WTC11 (cell line): ENCODE measurements around the gene METAP1. TPM values are rescaled to one million over a fixed set of nuclear protein-coding genes. Genes with fewer than 3 reads are reported as not detected.
A peak's percentile ranks its signal among the peaks of the same experiment; 100 is the strongest.

Experiments used
- ATAC-seq: fragments of 200-7000 bp; cut with Tn5 transposase; 2 replicates; pipeline ENCODE4 v1.10.0; 2021; ENCODE audit warnings: mild to moderate bottlenecking, moderate library complexity
- CTCF ChIA-PET: fragments of 300-600 bp; sonication (Branson Sonifier 250); formaldehyde crosslinking; loops from one replicate; lab custom pipeline; 2021; ENCODE audit warnings: antibody characterized with exemption; lab: Charles Lee
- POLR2A ChIA-PET: fragments of 350-600 bp; sonication (Branson Sonifier 250); formaldehyde crosslinking; loops from one replicate; lab custom pipeline; 2021; ENCODE audit warnings: antibody characterized with exemption; lab: Charles Lee
- DNase-seq: peaks from one replicate; pipeline ENCODE4 v3.0.0; 2021; ENCODE audit warnings: low spot score
- H3K27ac Mint-ChIP-seq: 2 replicates; pipeline ENCODE4 v1.8.0; 2021; ENCODE audit warnings: mixed read lengths
- H3K27me3 Mint-ChIP-seq: 2 replicates; pipeline ENCODE4 v1.8.0; 2021; ENCODE audit warnings: low read depth, mild to moderate bottlenecking, moderate library complexity, mixed read lengths
- H3K36me3 Mint-ChIP-seq: 2 replicates; pipeline ENCODE4 v1.8.0; 2021; ENCODE audit warnings: mixed read lengths
- H3K4me1 Mint-ChIP-seq: 2 replicates; pipeline ENCODE4 v1.8.0; 2022; ENCODE audit warnings: mixed read lengths
- H3K4me3 Mint-ChIP-seq: 2 replicates; pipeline ENCODE4 v1.8.0; 2021; ENCODE audit warnings: mild to moderate bottlenecking, moderate library complexity, mixed read lengths
- H3K9me3 Mint-ChIP-seq: 2 replicates; pipeline ENCODE4 v1.8.0; 2021; ENCODE audit warnings: mixed read lengths
- ARID4B ChIP-seq: sonication (generic); formaldehyde crosslinking; IDR thresholded peaks from 2 replicates; pipeline ENCODE4 v1.8.0; 2023; ENCODE audit warnings: missing genetic modification reagents, mild to moderate bottlenecking, borderline replicate concordance
- ATF3 ChIP-seq: sonication (generic); formaldehyde crosslinking; conservative IDR thresholded peaks from 2 replicates; pipeline ENCODE4 v1.8.1; 2022; ENCODE audit warnings: mild to moderate bottlenecking, missing genetic modification reagents
- CREM ChIP-seq: sonication (generic); formaldehyde crosslinking; IDR thresholded peaks from 2 replicates; pipeline ENCODE4 v1.8.1; 2022; ENCODE audit warnings: mild to moderate bottlenecking, missing genetic modification reagents, moderate library complexity
- E2F1 ChIP-seq: sonication (generic); formaldehyde crosslinking; IDR thresholded peaks from 2 replicates; pipeline ENCODE4 v1.8.0; 2022; ENCODE audit warnings: mild to moderate bottlenecking, missing genetic modification reagents
- ETV6 ChIP-seq: sonication (generic); formaldehyde crosslinking; IDR thresholded peaks from 2 replicates; pipeline ENCODE4 v1.8.1; 2022; ENCODE audit warnings: mild to moderate bottlenecking, missing genetic modification reagents
- IRF1 ChIP-seq: sonication (generic); formaldehyde crosslinking; IDR thresholded peaks from 2 replicates; pipeline ENCODE4 v1.8.0; 2023; ENCODE audit warnings: missing genetic modification reagents
- IRF2 ChIP-seq: sonication (generic); formaldehyde crosslinking; IDR thresholded peaks from 2 replicates; pipeline ENCODE4 v1.8.0; 2022; ENCODE audit warnings: low read depth, missing genetic modification reagents, borderline replicate concordance
- MLX ChIP-seq: sonication (generic); formaldehyde crosslinking; IDR thresholded peaks from 2 replicates; pipeline ENCODE4 v1.8.1; 2023; ENCODE audit warnings: mild to moderate bottlenecking, missing genetic modification reagents, moderate library complexity
- MYBL2 ChIP-seq: sonication (generic); formaldehyde crosslinking; IDR thresholded peaks from 2 replicates; pipeline ENCODE4 v1.8.1; 2023; ENCODE audit warnings: mild to moderate bottlenecking, moderate library complexity, missing genetic modification reagents
- TEAD4 ChIP-seq: sonication (generic); formaldehyde crosslinking; IDR thresholded peaks from 2 replicates; pipeline ENCODE4 v1.8.0; 2022; ENCODE audit warnings: mild to moderate bottlenecking, missing genetic modification reagents
- ZBTB43 ChIP-seq: sonication (generic); formaldehyde crosslinking; IDR thresholded peaks from 2 replicates; pipeline ENCODE4 v1.8.1; 2023; ENCODE audit warnings: mild to moderate bottlenecking, missing genetic modification reagents
- ZNF232 ChIP-seq: sonication (generic); formaldehyde crosslinking; IDR thresholded peaks from 2 replicates; pipeline ENCODE4 v1.8.0; 2022; ENCODE audit warnings: mild to moderate bottlenecking, missing genetic modification reagents
- ZNF532 ChIP-seq: fragments of 250-450 bp; sonication (Bioruptor Pico); IDR thresholded peaks from 2 replicates; pipeline ENCODE4 v1.9.0; 2021; ENCODE audit warnings: mild to moderate bottlenecking, borderline replicate concordance
- total RNA-seq: library from RNA; stranded (reverse); gene quantifications from 3 replicates; pipeline ENCODE4 v1.2.3, GENCODE V29; 2021

METAP1 gene
- total RNA-seq, 1 experiment from 2014 or later: 102 TPM

- Mint-ChIP-seq H3K9me3 (0 out of 2 replicates have a peak, but pooled peaks cover 2% of the 10 kb centered on the region), H3K27ac (peak overlapping the region; percentile 95), H3K27me3 (no peaks in the 10 kb centered on the region), H3K4me3 (peak overlapping the region; percentile 92), H3K4me1 (peaks cover 45% of the 10 kb centered on the region), H3K36me3 (peaks cover 31% of the 10 kb centered on the region)
- peak; percentile 12 for DNase-seq
- peak; percentile 18 for ATAC-seq
- CTCF ChIA-PET: interaction anchor here (1.0 to 1.3 kb wide), 4 partner anchors 93 to 375 kb away, joined by 3 to 6 read pairs (median 4); partner anchors contain the start of gene METAP1
- TF ChIP-seq ETV6 (CRISPR knock-in tag) (no peak), MLX (no peak), ZBTB43 (CRISPR knock-in tag) (no peak), CREM (CRISPR knock-in tag) (no peak), ARID4B (CRISPR knock-in tag) (no peak), TEAD4 (CRISPR knock-in tag) (no peak), ZNF532 (CRISPR knock-in tag) (no peak), MYBL2 (CRISPR knock-in tag) (no peak), IRF1 (CRISPR knock-in tag) (no peak), ATF3 (CRISPR knock-in tag) (no peak), E2F1 (CRISPR knock-in tag) (no peak), IRF2 (CRISPR knock-in tag) (no peak), ZNF232 (no peak)
- POLR2A ChIA-PET: interaction anchor here (1.1 to 1.5 kb wide), 3 partner anchors 92 to 827 kb away, joined by 6 to 11 read pairs (median 7); partner anchors contain the start of genes EIF4E, METAP1 and RAP1GDS1
Observed at GRCh38 chr4:99088023-99088449, 92.5 kb downstream of the METAP1 start.
